D341Med (cell line): ENCODE results near the gene GSTT4.
A peak's percentile ranks its signal among the peaks of the same experiment; 100 is the strongest.
"Not testable (repeated sequence)": the region's sequence is repeated elsewhere in the genome, so short reads cannot be mapped to it uniquely, and the experiment has no call there.

Source experiments
- DNase-seq: peaks from one replicate; pipeline ENCODE4 v3.0.0; 2012; ENCODE audit warnings: low spot score

Gene GSTT4

GRCh38 chr22:24024354-24024753 is 19.1 kb upstream of the GSTT4 start:
- no peak for DNase-seq

- no peak for DNase-seq
Observed at GRCh38 chr22:24023204-24023789, 18.0 kb upstream of the GSTT4 start.

GRCh38 chr22:24021304-24021703 is 16.1 kb upstream of the GSTT4 start:
- no peak for DNase-seq

GRCh38 chr22:24016156-24016555 is 10.9 kb upstream of the GSTT4 start:
- no peak for DNase-seq

- peak; percentile 54 for DNase-seq
Observed at GRCh38 chr22:24011735-24012068, 6.4 kb upstream of the GSTT4 start.

DNA sequence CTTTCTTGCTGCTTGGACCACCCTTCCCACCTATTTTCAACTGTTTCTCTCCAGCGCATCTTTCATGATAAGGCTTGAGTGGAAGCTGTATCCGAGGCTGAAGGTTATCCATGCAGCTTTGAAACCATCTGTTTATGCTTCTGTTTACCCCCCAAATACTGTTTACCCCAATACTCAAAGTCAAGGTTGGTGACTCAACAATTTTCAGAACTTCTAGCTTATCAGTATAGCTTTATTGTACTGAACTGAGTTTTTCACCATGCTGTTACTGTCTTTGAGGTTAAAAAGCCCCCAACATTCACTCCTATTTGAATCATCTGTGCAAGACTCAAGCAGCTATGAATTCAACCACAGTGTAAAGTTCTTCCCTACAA is 4.8 kb upstream of the GSTT4 start:
- no peak for DNase-seq

DNA sequence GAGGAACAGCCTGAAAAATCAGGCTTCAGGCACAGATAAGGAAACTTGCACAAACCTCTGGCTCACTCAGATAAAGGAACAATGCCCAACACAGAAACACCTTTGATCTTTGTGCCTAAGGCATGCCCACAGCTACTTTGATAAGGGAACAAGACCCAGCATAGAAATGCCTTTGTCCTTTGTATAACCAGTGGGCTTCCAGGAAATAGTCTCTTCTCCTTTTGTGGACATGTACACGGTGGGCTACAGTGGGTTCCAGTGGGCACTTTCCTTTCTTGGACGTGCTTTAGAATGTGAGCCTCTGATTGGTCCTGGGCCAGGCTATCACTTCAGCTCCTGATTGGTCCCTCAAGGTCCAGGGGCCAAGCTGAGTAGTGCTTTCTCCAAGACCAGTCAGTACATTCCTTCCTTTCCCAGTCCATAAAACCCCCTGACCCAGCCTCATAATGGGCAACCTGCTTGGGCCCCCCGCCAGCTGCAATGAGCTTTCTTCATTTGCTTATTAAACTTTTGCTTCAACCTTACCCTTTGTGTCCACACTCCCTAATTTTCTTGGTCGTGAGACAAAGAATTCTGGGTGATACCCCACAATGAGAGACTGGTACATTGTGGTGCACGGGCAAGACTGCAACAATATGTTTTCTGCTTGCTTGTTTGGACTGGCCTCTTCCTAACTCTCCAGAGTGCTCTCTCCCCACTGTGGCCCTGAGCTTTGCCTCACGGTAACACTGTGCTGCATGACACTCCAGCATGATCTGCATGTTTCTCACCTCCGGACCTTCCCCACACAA is 4.2 kb upstream of the GSTT4 start:
- DNase-seq = no peak

DNA sequence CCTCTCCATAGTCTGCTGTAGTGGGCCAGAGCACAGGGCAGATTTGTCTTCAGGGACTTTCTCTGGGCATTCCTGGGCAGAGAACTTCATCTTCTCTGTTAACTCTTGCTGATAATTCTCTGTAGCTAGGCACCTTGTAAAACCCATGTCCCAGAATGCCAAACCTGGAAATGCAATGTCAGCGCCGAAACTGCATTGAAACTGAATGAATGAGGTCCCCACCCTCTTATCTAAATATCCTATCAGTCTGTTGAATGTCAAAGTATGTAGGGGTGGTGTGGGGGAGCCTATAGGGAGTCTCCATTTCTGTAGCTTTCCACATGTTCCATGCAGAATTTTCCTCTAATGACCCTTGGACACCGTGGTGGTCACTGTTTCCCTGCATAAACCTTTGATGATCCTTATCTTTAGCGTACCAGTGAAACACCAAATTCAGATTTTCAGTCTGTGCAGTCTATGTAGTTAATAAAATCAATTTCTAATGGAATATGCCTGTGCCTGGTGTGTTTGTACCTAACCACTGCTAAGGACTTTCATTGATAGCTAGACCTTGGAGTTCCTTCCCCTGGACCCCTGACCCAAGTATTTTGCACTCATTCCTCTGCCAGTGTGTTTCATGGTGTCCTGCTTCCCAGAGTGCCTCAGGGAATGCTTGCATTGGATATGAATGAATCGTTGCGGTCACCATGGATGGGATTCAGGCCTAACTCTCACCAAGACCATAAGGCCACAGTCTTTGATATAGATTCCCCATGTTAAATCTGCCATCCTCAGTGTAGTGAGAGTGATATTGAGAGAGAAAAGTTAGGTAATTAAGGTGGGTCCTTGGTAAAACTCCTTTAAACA is 3.4 kb upstream of the GSTT4 start:
- DNase-seq = no peak

DNA sequence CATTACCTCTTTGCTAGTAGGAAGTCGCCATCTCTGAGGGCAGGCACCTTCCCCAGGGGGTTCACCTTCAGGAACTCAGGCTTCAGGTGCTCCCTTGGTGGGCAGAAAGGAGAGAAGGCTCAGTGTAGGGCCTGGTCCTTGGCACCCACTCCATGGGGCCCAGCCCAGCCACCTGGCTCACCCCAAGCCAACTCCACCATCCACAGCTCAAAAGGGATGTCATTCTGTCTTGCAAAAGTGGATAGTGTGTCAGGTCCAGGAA is 2.7 kb upstream of the GSTT4 start:
- no peak for DNase-seq

- DNase-seq = no peak
Observed at GRCh38 chr22:24007253-24008021, 2.2 kb upstream of the GSTT4 start.

DNA sequence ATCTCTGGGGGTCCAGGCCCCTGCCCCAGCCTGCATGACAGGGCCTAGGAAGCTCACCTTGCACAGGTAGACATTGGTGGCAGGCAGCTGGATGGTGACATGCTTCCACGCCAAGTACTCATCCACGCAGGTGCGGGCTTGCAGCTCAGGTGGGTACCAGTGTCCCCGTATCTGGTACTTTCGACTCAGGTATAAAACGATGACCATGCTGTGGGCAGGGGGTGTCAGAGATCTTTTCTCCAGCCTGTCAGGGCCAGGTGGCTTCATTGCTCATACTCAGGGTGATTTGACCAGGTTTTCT is 1.6 kb upstream of the GSTT4 start:
- DNase-seq = no peak

GRCh38 chr22:24006207-24006913 is 1.1 kb upstream of the GSTT4 start:
- no peak for DNase-seq

DNA sequence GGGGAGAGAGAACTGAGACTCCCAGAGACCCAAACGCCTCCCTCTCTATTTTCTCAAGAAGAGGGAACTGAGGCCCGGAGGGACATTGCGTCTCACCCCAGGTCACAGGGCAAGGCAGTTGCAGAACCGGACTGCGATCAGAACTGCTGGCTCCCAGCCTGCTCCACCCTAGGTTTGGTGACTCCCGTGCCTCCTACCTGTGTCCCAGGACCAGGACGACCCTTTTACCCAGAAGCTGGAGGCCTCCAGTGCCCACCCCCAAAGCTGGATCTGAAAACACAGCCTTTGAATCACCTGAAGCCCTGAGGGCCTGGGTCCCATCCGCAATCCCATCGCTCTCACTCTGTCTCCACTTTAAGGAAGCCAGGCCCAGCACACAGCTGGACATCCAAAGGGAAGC is 1.4 kb downstream of the GSTT4 start:
- DNase-seq = peak; percentile 28

DNA sequence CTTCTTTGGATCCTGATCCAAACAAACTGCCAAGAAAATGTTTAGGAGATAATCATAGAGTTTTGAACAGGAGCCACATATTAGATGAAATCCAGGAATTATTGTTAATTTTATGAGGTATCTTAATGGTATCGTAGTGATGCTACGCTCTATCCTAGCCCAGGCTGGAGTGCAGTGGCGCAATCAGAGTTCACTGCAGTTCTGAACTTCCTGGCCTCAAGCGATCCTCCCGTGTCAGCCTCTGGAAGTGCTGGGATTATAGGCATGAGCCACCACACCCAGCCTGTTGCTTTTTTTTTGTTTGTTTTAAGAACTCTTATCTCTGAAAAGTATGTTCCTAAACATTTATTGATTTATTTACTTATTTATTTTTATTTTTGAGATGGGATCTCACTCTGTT is 2.4 kb downstream of the GSTT4 start:
- DNase-seq = no peak

GRCh38 chr22:24002272-24002671 is 3.0 kb downstream of the GSTT4 start:
- peak; percentile 23 for DNase-seq

DNA sequence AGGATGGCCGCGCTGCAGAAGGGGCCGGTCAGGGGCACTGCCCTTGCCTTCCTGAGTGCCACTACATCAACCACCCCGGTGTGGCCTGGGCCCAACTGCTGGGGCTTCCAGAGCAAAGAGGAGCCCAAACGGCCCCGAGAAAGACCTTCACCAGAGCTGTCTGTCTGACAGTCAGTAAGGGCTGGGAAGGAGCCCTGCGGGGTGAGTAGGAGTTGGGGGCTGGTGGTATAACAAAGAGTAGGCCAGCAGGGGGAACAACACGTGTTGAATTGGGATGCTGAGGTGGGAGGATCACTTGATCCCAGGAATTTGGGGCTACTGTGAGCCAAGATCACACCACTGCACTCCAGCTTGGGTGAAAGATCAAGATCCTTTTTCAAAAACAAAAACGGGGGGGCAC is 3.9 kb downstream of the GSTT4 start:
- peak; percentile 31 for DNase-seq

GRCh38 chr22:23999779-24000178 is 5.5 kb downstream of the GSTT4 start:
- not testable (repeated sequence) for DNase-seq

- DNase-seq = no peak
Observed at GRCh38 chr22:23997092-23997491, 8.2 kb downstream of the GSTT4 start.

- not testable (repeated sequence) for DNase-seq
Observed at GRCh38 chr22:23993581-23994177, 11.6 kb downstream of the GSTT4 start.

DNA sequence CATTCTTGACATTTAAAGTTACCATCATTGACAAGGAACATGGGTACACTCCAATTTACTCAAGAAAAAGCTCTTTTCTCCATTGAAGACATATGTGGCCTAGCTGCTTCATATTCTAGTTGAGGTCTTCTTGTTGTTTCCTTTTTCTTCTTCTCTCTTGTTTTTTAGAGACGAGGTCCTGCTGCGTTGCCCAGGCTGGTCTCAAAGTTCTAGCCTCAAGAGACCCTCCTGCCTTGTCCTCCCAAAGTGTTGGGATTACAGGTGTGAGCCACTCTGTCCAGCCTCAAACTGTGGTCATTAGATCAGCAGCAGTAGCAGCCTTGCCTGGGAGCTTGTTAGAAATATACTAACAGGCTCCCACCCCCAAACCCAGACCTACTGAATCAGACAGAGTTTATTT is 12.2 kb downstream of the GSTT4 start:
- DNase-seq = not testable (repeated sequence)

GRCh38 chr22:23989583-23990244 is 15.5 kb downstream of the GSTT4 start:
- DNase-seq = not testable (repeated sequence)
